Vagina (tissue), 2 donors: ENCODE results near the gene MAPK6.

Experiments used
- CTCF ChIP-seq, 3 experiments: fragments of 450-650 bp in 2 of 3; fragments of 200-600 bp in 1 of 3; sonication (generic) in 1 of 3; IDR thresholded peaks; one replicate each; pipeline ENCODE4 v1.5.1; 2017 to 2019; ENCODE audit warnings: antibody characterized with exemption in 3 of 3, mild to moderate bottlenecking in 2 of 3, moderate library complexity in 2 of 3
- POLR2A ChIP-seq, 2 donors: fragments of 450-650 bp; IDR thresholded peaks; one replicate each; pipeline ENCODE4 v1.6.1; 2017; ENCODE audit warnings: antibody characterized with exemption in 2 of 2, mild to moderate bottlenecking in 2 of 2, moderate library complexity in 2 of 2

- TF ChIP-seq CTCF (IDR thresholded peaks at IDR 0.05) (no peak), POLR2A (IDR thresholded peaks at IDR 0.05) (no peak)
Observed at GRCh38 chr15:52106641-52107040, 87.6 kb downstream of the MAPK6 start.
